ENCODE data around the gene GPR42.

DNA sequence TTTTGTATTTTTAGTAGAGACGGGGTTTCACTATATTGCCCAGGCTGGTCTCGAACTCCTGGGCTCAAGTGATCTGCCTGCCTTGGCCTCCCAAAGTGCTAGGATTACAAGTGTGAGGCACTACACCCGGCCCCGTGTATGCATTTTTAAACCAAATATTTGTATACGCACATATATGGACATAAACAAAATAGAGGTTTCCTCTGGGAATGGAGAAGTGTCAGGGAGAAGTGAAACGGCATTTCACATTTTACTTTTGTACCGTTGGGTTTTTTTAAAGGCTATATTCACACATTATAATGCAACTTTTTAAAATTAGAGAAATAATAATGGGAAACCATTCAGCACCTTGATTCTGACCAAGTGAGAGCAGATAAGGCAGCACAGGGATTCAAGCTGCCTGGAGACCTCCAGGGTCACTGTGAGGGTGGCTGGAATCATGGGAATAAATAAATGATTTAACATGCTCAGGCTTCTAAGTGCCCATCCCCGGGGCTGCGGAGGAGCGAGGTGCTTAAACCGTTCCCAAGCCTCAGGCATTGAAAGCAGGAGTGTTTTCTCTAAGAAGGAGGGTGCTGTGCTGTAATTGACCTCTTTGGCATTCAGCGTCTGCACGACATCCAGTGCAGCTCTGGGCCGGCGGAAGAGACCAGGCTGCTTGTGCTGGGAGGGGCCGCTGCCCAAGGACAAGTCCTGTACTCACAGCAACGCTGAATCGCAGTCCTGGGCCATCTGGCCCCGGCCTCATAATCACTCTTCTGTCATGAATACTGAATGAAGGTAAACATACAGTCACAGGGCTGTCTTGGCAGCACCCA is 24.7 kb downstream of the GPR42 start:
- TF ChIP-seq, protein P1, sequence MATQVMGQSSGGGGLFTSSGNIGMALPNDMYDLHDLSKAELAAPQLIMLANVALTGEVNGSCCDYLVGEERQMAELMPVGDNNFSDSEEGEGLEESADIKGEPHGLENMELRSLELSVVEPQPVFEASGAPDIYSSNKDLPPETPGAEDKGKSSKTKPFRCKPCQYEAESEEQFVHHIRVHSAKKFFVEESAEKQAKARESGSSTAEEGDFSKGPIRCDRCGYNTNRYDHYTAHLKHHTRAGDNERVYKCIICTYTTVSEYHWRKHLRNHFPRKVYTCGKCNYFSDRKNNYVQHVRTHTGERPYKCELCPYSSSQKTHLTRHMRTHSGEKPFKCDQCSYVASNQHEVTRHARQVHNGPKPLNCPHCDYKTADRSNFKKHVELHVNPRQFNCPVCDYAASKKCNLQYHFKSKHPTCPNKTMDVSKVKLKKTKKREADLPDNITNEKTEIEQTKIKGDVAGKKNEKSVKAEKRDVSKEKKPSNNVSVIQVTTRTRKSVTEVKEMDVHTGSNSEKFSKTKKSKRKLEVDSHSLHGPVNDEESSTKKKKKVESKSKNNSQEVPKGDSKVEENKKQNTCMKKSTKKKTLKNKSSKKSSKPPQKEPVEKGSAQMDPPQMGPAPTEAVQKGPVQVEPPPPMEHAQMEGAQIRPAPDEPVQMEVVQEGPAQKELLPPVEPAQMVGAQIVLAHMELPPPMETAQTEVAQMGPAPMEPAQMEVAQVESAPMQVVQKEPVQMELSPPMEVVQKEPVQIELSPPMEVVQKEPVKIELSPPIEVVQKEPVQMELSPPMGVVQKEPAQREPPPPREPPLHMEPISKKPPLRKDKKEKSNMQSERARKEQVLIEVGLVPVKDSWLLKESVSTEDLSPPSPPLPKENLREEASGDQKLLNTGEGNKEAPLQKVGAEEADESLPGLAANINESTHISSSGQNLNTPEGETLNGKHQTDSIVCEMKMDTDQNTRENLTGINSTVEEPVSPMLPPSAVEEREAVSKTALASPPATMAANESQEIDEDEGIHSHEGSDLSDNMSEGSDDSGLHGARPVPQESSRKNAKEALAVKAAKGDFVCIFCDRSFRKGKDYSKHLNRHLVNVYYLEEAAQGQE (IDR thresholded peaks at IDR 0.05; ENCODE audit: low read depth), result no peak
- TF ChIP-seq CEBPB (IDR thresholded peaks at IDR 0.05) (no peak), TAF1 (IDR thresholded peaks at IDR 0.05; ENCODE audit: low read depth) (no peak)

All from Ishikawa (cell line).